ENCODE data around the gene PTPRE. TPM values are rescaled to one million over a fixed set of nuclear protein-coding genes. Genes with fewer than 3 reads are reported as not detected.

PTPRE gene
- total RNA-seq, 1 experiment from 2014 or later: 0.69 TPM

DNA sequence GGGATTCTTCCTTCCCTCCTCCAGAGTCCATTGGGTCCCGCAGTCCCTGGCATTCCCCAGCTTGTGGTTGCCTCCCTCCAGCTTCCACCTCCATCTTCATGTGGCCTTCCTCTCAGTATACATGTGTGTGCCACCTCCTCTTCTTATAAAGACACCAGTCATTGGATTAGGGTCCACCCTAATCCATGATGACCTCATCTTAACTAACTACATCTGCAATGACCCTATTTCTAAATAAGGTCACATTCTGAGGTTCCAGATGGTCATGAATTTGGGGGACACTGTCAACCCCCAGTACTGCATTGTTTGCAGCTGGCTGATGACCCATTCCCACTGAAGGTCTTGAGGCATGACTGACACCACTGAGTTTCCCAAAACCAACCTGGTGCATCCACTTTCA, 99.0 kb downstream of the PTPRE start:
- no peak for DNase-seq
- Histone ChIP-seq H3K27me3 (ENCODE audit: control insufficient read depth, insufficient read depth, low read length) (no peaks in the 10 kb centered on the region; the same call in 1 of the 2 replicates), H3K36me3 (replicated peaks; ENCODE audit: control insufficient read depth, insufficient read depth, low read length) (no peaks in the 10 kb centered on the region), H3K4me3 (ENCODE audit: insufficient read depth, low read depth, low read length) (no peak overlapping the region)

DNA sequence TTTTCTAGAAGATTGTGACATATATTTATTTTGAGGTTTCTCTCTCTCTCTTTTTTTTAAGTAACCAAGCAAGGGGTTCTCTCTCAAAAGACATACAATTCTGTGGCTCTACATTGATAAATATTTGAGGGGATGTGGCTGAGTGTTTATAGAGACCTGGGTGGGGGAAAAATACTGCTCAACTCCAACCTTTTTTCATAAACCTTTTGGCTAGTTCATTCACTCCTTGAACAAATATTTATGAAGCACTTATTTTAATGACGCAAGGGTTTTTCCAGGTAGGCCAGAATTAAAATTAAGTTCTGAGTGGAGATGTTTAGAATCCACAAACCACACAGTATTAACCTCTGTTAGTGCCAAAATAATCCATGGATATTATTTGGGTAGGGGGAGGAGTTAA, 100.2 kb downstream of the PTPRE start:
- Histone ChIP-seq H3K36me3 (replicated peaks; ENCODE audit: control insufficient read depth, insufficient read depth, low read length) (no peaks in the 10 kb centered on the region), H3K27me3 (ENCODE audit: control insufficient read depth, insufficient read depth, low read length) (no peaks in the 10 kb centered on the region; the same call in 1 of the 2 replicates), H3K4me3 (ENCODE audit: insufficient read depth, low read depth, low read length) (no peak overlapping the region)
- DNase-seq: no peak

DNA sequence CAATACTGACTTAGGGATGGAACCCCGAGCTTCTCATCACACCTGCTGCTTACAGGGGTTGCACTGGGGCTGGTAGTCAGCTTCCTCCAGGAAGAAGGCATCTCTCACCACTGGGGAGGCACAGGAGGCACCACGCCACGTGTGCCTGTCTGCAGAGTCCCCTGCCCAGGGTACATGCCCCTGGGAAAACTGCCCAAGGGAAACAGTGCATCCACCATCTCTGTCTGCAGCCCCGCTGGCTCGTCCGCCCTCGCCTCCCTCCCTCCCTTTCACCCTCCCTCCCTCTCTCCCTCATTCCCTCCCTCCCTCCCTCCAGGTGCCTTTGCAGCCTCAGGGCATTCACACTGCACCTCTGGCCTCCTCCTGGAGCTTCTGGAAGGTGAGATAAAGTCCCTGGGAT, 101.1 kb downstream of the PTPRE start:
- H3K27me3 ChIP-seq (ENCODE audit: control insufficient read depth, insufficient read depth, low read length): no peaks in the 10 kb centered on the region; the same call in 1 of the 2 replicates
- no peak for DNase-seq
- H3K36me3 ChIP-seq (replicated peaks; ENCODE audit: control insufficient read depth, insufficient read depth, low read length): no peaks in the 10 kb centered on the region
- H3K4me3 ChIP-seq (ENCODE audit: insufficient read depth, low read depth, low read length): no peak overlapping the region

DNA sequence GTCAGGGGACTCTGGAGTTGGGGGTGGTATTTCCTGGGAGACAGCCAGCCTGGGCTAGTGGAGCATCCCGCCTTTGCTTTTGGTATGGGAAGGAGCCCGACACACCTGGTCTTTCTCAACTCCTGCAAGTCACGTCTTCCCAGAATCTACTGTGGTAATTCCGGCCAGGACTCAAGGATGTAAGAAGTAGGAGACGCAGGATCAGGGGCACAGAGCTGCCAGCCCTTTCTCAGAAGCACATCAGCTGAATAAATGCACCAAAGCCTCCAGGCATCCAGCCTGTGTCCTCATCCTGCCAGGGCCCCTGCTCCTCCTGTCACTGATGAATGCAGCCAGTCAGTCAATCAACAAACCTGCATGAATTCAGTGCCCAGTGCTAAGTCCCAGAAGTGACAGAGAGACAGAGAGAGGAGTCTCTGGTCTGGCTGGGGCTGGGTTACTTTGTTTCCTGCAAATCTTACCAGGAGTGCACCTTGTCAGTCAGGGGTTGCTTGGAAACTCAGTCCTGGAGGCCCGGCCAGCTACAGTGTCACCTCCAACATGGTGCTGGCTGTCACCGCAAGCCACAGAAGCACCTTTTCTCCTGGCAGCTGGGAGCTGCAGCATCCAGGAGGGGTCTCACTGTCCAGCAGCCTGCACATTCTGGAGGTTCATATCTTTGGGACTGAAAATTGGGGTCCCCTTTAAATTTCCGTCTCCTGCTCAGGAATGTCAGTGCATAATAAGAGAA, 101.8 kb downstream of the PTPRE start:
- DNase-seq: no peak
- H3K36me3 ChIP-seq (replicated peaks; ENCODE audit: control insufficient read depth, insufficient read depth, low read length): no peaks in the 10 kb centered on the region
- no peaks in the 10 kb centered on the region; the same call in 1 of the 2 replicates for H3K27me3 ChIP-seq (ENCODE audit: control insufficient read depth, insufficient read depth, low read length)

DNA sequence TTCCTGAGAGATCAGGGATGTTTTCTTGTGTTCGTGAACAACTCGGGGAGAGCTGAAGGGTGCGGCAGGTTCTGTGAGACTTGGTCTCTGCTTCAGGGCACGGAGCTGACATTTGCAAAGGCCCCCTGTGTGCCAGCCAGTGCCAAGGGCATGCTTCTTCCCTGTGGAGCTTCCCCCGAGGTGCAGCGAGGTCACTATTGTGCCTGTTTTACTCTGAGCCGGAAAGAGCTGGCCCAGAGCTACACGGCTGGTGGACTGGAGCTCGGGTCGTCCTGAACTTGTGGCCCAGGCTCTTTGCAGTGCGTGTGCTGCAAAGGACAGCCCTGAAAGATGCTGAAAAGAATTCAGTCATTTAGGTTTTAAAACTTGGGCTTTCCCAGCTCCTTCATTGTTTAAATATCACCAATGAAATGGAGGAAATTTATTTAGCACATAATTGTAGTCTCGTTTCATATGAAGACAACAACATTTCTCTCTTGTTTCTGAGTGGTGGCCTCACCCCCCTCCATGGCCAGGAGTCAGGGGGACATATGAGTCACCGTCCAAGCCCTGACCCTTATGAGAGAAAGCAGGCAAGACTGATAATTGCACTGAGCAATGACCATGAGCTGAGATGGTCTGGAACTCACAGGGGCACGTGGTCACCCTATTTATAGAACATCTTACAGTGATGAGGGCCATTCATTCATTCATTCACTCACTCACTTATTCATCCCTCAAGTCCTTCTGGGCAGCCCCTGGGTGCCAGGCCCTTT, 102.6 kb downstream of the PTPRE start:
- H3K27me3 ChIP-seq (ENCODE audit: control insufficient read depth, insufficient read depth, low read length): no peaks in the 10 kb centered on the region; the same call in 1 of the 2 replicates
- DNase-seq: no peak
- H3K4me3 ChIP-seq (ENCODE audit: insufficient read depth, low read depth, low read length): no peak overlapping the region
- H3K36me3 ChIP-seq (replicated peaks; ENCODE audit: control insufficient read depth, insufficient read depth, low read length): no peaks in the 10 kb centered on the region

More for the DNA sequence above, 101.8 kb downstream of the PTPRE start:
- H3K4me3 ChIP-seq (ENCODE audit: insufficient read depth, low read depth, low read length): no peak overlapping the region

DNA sequence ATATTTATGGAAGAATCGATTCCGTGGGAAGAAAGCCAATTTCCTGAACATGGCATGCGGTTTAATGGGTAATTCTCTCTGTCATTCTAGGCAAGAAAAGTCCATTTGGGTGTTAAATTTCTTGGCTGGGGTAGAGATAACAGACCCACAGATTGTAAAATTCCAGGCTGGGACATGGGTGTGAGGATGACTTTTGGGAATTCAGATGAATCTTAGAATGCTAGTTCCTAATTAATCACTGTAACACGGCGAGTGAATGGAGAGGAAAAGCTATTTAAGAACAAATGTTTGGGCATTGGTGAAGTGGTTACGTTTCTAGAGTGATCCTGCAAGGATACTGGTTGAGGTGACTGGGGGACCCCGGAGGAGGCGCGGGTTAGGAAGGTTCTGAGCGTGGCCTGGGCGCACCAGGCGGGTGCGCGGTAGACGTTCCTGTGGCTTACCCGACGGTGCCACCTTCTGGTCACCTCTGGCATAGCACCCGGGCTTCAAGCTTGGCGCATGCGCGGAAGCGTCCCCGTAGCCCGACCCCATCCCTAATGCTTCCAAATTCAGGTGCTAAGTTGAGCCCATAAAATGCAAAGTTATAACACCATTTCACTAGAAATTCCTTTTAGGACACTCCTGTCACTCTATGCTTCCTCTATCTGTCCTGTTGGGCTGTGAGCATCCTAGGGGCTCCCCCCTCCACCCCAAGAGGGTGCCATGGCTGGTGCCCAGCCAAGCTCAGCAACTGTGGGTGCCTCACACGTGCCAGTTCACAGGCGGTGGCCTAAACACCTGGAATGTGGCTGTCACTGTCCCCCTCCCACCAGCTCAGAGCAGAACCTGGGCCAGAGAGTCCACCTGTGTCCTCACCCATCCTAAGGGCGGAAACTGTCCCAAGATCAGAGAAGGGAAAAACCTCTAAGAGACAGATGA, 104.4 kb downstream of the PTPRE start:
- DNase-seq: peak; percentile 96
- H3K36me3 ChIP-seq (replicated peaks; ENCODE audit: control insufficient read depth, insufficient read depth, low read length): no peaks in the 10 kb centered on the region
- no peaks in the 10 kb centered on the region; the same call in 1 of the 2 replicates for H3K27me3 ChIP-seq (ENCODE audit: control insufficient read depth, insufficient read depth, low read length)
- no peak overlapping the region for H3K4me3 ChIP-seq (ENCODE audit: insufficient read depth, low read depth, low read length)

DNA sequence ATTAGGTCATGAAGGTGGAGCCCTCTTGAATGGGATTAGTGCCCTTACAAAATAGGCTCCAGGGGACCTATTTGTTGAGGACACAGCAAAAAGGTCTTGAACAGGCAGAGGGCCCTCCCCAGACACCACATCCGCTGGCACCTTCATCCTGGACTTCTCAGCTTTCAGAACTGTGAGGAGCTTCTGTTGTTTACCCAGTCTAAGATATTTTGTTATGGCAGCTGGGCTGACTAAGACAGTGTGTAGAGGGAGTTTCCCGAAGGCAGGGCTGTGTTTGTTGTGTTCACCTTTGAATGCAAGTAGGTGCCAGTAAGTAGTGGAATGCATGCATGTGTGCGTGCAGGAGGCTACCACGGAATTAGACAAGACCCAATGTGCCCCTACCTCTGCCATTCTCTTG, 106.7 kb downstream of the PTPRE start:
- Histone ChIP-seq H3K4me3 (ENCODE audit: insufficient read depth, low read depth, low read length) (no peak overlapping the region), H3K27me3 (ENCODE audit: control insufficient read depth, insufficient read depth, low read length) (no peaks in the 10 kb centered on the region), H3K36me3 (replicated peaks; ENCODE audit: control insufficient read depth, insufficient read depth, low read length) (no peaks in the 10 kb centered on the region)
- DNase-seq: no peak

DNA sequence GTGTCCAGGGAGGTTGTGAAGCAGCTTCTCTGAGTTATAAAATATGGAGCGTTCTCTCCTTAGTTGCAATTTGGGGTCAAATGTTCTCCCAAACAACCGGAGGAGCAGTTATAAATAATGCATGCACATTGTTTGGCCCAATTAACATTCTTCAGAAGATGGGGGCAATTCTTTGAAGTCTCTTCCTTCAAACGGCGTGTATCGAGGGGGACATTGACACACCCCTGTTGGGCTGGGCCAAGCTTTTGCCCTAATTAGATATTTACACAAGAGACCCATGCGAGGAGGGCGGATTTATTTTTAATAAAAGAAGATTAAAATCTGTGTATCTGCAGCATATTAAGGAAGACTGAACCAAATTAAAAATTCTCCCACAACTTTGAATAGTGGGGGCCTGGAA, 107.3 kb downstream of the PTPRE start:
- no peak for DNase-seq
- Histone ChIP-seq H3K27me3 (ENCODE audit: control insufficient read depth, insufficient read depth, low read length) (no peaks in the 10 kb centered on the region), H3K36me3 (replicated peaks; ENCODE audit: control insufficient read depth, insufficient read depth, low read length) (no peaks in the 10 kb centered on the region), H3K4me3 (ENCODE audit: insufficient read depth, low read depth, low read length) (no peak overlapping the region)

DNA sequence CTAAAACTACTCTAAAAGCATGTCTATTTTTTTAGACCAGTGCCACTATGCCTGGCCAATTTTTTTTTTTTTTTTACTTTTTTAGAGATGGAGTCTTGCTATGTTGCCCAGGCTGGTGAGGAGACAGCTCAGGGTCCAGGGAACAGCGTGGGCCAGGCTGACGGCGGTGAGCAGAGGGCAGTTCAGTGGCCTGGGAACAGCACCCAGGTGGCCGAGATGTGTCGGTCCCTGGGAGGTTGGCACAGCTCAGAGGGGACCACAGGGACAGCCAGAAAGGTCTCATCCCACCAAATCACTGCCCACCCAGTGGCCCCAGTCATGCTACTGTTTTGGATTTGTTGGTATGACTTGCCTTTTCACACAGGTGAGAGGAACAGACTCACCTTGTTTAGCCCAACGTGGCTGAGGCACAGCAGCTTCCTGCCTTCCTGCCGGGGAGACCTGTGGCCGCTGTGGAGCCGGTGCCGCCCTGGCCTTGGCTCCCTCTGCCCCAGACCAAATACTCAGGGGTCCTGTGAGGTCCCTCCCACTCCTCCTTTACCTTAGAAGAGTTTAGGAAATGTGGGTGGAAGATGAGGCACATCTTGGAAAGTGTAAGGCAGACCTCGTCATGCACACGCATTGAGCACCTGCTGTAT, 109.6 kb downstream of the PTPRE start:
- no peak for DNase-seq
- H3K4me3 ChIP-seq (ENCODE audit: insufficient read depth, low read depth, low read length): no peak overlapping the region
- H3K36me3 ChIP-seq (replicated peaks; ENCODE audit: control insufficient read depth, insufficient read depth, low read length): no peaks in the 10 kb centered on the region
- no peaks in the 10 kb centered on the region for H3K27me3 ChIP-seq (ENCODE audit: control insufficient read depth, insufficient read depth, low read length)

DNA sequence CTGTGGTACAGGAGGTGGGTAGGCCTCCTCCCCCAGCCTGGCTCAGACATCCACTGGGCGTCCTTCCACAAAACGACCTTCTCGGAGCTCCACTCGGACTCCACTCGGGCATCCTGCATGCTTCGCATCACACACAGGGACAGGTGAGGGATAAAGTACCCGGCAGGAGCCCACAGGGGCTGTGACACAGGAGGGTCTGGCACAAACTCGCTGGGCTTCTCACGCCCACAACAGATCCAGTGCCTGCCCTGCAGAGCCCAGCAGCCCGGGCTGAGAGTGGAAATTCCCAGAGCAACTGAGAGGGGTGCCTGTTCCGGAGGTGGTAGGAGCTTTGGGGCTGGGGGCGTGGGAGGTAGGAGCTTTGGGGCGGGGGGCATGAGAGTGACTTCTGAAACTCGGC, 110.9 kb downstream of the PTPRE start:
- H3K4me3 ChIP-seq (ENCODE audit: insufficient read depth, low read depth, low read length): no peak overlapping the region
- DNase-seq: no peak
- H3K27me3 ChIP-seq (ENCODE audit: control insufficient read depth, insufficient read depth, low read length): no peaks in the 10 kb centered on the region
- H3K36me3 ChIP-seq (replicated peaks; ENCODE audit: control insufficient read depth, insufficient read depth, low read length): no peaks in the 10 kb centered on the region

DNA sequence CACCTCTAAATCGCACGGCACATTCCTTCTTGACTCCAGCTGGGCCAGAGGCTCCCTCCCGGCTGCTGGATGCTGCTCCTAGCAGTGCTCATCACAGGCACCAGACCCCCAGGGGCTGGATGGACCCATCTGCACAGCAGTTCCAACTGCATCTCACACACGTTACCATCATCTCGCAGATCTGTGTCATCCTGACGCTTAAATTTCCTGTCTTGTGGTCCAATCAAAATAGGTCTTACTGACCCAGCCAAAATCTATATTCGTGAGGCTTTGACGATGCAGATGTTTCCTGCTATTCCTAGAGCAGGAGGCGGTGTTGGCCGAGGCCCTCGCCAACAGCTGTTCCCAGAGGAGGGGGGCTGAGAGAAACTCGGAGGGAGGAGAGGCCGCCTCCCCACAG, 111.3 kb downstream of the PTPRE start:
- H3K4me3 ChIP-seq (ENCODE audit: insufficient read depth, low read depth, low read length): no peak overlapping the region
- H3K27me3 ChIP-seq (ENCODE audit: control insufficient read depth, insufficient read depth, low read length): no peaks in the 10 kb centered on the region
- no peak for DNase-seq
- no peaks in the 10 kb centered on the region for H3K36me3 ChIP-seq (replicated peaks; ENCODE audit: control insufficient read depth, insufficient read depth, low read length)

DNA sequence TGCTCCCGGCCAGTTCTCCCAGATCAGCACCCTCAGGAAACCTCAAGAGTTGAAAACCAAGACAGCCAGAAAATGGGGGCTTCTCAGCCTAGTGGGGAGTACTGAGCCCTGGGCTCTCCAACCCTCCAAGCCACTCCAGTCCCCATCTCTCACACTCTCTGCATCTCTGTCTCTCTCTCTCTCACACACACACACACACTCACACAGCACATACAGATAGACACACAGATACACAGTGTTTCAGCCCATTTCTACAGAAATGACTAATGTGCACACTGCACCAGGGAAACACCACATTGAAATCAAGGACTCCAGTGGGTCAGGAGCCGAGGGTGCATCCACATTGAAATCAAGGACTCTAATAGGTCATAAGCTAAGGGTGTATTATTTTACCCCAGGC, 111.8 kb downstream of the PTPRE start:
- no peak overlapping the region for H3K4me3 ChIP-seq (ENCODE audit: insufficient read depth, low read depth, low read length)
- no peaks in the 10 kb centered on the region for H3K36me3 ChIP-seq (replicated peaks; ENCODE audit: control insufficient read depth, insufficient read depth, low read length)
- DNase-seq: no peak
- H3K27me3 ChIP-seq (ENCODE audit: control insufficient read depth, insufficient read depth, low read length): no peaks in the 10 kb centered on the region

DNA sequence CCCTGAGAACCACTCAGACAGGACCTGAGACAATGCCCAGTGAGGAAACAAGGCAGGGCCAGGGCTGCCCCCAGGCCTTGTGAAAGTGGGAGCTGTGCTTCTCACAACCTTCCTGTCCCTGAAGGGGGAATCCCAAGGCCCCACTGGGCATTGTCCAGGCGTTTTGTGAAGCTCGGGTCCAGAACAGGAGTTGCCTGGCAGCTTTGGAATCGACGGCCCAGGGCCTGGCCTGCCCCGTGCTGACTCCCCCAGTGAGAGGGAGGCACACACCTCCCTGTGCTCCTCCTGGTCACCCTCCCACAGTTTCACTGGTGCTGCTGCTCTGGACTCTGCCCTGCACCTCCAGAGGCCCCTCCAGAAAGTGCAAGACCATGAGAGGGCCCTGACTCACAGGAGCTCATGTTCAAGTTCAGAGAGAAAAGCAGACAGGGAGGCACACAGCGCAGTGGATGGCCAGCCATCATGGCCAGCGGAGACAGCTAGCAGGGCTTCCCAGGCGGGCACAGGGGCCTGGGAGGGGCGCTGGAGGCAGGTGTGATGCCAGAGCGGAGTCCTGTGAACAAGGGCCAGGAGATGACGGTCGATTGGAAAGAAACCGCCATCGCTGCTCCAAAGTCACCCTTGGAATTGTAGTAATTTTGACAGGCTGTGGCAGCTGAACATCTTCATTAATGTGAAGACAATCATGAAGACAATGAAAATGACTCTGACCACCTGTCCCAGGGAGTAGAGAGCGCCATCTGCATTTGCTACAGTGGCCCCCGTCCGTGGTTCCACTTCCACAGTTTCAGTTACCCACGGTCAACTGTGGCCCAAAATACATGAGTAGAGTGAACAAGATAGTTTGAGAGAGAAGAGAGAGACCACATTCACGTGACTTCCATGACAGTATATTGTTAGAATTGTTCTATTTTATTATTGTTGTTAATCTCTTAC, 115.6 kb downstream of the PTPRE start:
- Histone ChIP-seq H3K27me3 (ENCODE audit: control insufficient read depth, insufficient read depth, low read length) (no peaks in the 10 kb centered on the region), H3K4me3 (ENCODE audit: insufficient read depth, low read depth, low read length) (no peak overlapping the region), H3K36me3 (replicated peaks; ENCODE audit: control insufficient read depth, insufficient read depth, low read length) (no peaks in the 10 kb centered on the region)
- no peak for DNase-seq

All from H7 (cell line).